HG03442 (cell line): ENCODE measurements around the gene MACROD1.

Experiments
- ATAC-seq: cut with Tn5 transposase; IDR thresholded peaks from one replicate; pipeline ENCODE4 v1.9.1; 2021; ENCODE audit warnings: mild to moderate bottlenecking, moderate library complexity; ENCODE audit not compliant: unreplicated experiment

Gene MACROD1

GRCh38 chr11:64165842-64166635 lies at the start of gene MACROD1:
MACROD1 (minus strand) TSS chr11:64166113; CDS start chr11:64165994, 119 bp downstream.
- peak; percentile 84 for ATAC-seq

DNA sequence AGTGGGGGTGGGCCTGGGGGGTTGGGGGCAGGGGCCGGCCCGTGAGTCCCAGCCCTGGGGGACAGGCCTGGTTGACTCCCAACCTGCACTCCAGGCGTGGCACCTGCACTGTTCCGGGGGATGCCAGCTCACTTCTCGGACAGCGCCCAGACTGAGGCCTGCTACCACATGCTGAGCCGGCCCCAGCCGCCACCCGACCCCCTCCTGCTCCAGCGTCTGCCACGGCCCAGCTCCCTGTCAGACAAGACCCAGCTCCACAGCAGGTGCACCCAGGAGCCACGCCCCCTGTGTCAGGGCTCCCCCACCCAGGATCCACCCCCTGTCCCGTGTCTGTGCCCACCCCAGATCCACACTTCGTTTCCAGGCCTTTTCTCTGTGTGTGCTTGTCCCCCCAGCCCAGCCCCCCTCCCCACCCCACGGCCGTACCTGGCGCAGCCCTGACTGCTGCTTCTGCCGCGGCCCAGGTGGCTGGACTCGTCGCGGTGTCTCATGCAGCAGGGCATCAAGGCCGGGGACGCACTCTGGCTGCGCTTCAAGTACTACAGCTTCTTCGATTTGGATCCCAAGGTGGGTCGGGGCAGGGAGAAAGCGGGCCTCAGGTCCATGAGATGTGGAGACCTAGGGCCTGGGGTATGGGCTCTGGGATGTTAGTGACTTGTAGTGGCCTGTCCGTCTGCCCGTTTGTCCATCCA lies 45.4 kb upstream of the MACROD1 start:
- no peak for ATAC-seq

GRCh38 chr11:64210301-64211020 lies 44.5 kb upstream of the MACROD1 start:
- ATAC-seq = no peak

- ATAC-seq = no peak
These were observed 43.6 kb upstream of the MACROD1 start for GRCh38 chr11:64209563-64209843.

GRCh38 chr11:64208796-64209562 lies 43.1 kb upstream of the MACROD1 start:
- ATAC-seq = no peak

- ATAC-seq = no peak
These were observed 42.3 kb upstream of the MACROD1 start for GRCh38 chr11:64208086-64208795.

DNA sequence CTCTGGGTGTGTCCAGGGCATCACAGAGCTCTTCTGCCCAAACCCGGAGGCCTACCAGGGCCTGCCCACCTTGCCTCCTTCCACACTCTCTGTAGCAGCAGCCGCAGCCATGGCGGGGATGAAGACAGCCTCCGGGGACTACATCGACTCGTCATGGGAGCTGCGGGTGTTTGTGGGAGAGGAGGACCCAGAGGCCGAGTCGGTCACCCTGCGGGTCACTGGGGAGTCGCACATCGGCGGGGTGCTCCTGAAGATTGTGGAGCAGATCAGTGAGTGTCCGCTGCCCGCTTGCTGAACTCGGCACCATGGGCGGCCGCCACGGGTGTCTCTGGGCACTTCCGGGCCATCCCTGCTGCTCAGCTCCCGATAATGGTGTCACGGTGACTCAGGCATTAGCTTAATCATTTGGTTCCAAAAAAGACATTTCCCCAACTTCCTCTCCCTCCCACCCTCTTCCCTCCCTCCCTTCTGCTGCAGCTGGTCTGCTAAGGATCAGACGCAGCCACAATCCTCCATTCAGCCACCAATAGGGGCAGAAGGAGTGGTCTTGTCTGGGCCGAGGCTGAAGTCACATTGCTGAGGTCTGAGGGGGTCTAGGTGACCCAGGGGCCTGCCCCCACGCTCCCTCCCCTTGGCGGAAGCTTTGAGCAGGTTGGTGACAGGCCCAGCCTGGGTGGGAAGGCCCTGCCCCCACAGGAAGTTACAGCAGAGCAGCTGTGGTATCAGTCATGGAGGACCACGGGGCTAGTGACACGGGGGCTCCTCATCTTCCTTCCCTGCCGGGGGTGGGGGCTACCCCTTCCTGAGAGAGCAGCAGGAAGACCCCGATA lies 41.6 kb upstream of the MACROD1 start:
- ATAC-seq = peak; percentile 47

DNA sequence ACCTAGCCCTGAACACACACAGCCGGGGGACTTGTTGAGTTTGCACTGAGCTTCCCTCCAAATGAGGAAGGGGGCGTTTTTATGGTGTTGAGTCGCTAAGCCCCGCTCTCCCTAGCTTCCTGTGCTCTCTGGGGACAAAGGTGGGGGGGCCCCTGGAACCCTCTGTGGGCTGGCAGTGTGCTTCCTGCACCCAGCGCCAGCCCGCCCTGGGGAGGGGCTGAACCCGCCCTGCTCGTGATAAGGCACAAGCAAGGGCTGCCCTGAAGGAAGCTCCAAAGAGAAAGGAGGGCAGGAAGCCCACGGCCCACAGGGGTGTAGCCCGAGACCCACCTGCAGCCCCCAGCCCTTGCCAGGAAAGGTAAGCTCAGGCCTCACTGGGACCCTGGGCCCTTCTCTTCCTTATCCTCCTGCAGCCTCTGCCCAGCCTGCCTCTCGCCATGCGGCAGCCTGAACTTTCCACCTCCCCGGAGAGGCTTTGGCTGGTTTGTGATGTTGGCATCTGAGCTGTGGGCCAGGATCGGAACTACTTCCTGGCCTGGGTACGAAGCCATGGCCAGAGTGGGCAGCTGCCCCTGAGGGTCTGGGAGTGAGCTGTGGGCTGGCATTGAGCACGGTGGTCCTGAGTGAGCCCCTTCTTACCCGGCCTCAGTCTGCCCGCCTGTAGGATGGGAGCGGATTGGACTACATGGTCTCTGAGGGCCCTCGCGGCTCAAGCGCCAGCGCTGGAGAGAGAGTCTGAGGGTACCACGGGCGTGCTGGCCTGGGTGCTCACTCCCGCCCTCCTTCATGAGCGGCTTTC lies 40.7 kb upstream of the MACROD1 start, which contains the start of gene FERMT3:
Gene FERMT3 (plus strand): TSS at position 265 of the 799 bp plus-strand sequence. CDS start 644 bp downstream, outside the sequence.
- peak; percentile 6 for ATAC-seq

DNA sequence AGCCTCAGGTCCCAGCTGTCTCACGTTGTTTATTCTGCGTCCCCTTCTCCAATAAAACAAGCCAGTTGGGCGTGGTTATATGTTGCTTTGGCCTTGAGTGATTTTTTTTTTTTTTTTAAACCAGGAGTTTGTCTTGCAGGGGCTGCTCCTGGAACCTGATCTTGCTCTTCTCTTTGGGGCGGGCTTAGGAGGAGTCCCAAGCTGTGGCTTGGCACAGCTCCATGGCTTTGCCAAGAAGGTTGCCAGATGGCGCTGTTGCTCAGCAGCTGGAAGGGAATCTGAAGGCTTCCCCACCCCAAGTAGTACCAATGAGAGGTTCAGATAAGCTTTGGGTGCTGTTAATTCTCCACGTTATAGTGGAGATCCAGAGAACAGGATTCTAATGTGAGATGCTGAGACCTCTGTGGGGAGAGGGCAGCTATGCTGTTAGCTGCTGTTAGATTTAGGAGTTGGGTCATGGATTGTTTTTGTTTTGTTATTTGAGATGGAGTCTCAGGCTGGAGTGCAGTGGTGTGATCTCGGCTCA lies 38.6 kb upstream of the MACROD1 start:
- no peak for ATAC-seq

GRCh38 chr11:64204080-64204440 lies 38.1 kb upstream of the MACROD1 start:
- ATAC-seq = no peak

GRCh38 chr11:64203421-64204079 lies 37.6 kb upstream of the MACROD1 start:
- no peak for ATAC-seq

- no peak for ATAC-seq
These were observed 37.1 kb upstream of the MACROD1 start for GRCh38 chr11:64202992-64203391.

DNA sequence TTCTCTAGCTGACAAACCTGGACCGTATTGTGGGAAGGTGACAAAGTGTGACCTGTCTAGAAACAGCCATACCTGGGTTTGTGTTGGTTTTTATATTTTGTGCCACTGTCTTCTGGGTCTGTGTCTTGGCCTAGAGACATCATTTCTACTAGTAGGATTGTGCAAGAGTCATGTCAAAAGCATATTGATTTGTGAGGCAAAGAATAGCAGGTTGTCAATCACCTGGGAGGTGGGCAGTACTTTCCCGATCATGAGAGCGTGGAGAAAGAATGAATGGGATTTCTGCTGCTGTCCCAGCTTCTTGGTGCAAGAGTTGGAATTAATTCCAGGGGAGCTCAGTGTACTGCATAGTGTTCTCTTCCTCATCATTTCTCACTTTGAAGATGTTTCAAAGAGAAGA lies 35.6 kb upstream of the MACROD1 start:
- ATAC-seq = no peak

DNA sequence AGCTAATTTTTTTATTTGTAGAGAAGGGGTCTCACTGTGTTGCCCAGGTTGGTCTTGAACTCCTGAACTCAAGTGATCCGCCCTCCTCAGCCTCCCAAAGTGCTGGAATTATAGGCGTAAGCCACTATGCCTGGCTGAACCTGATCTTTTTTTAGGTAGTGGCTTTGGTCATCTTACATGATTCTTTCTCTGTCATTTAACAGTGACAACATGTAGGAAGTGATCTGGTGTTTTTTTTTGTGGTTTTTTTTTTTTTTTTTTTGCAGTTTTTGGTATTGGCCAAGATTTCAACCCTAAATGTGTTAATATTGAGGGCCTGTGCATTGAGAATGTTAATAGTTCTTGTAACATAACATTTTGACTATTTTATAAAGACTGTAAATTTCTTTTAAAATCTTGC lies 32.6 kb upstream of the MACROD1 start:
- no peak for ATAC-seq

DNA sequence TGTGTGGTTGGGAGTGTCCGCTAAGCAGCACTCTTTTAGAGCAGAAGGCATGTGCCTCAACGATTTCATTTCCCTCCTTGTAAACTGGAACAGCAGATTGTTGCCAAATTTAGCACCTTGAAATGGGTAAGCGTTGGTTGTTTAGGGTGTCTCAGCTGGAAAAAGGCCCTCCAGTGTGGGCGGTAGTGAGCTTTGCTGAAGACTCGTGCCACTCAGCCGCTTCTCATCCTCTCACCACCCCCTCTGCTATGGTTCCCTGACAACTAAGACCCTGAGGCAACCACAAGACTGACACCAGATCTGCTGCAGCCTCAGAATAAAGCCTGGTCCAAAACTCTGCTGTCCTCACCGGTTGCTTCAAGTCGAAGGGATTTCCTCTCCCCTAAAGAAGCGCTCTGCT lies 30.7 kb upstream of the MACROD1 start:
- no peak for ATAC-seq

DNA sequence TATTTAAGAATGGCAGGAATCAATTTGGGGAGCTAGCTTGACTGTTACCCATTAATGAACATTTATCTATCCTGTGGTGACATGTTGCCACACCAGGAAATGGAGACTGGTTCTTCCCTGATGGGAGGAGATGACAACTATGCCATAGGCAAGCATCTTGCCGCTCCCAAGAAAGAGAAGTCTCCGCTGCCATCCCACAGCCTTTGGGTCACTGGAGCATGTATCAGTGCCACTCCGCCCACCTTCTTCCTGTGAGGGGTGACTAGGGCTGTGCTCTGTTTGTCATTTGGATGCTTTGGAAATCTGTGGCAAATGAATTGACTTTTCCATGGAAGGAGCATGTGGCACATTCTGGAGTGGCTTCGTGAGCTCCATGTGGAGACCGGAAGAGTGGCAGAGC lies 26.5 kb upstream of the MACROD1 start:
- ATAC-seq = no peak

GRCh38 chr11:64186492-64187165 lies 20.7 kb upstream of the MACROD1 start:
- ATAC-seq = peak; percentile 4
